HCT116 (cell line): ENCODE measurements around the gene PCAT6. TPM values are rescaled to one million over a fixed set of nuclear protein-coding genes. Genes with fewer than 3 reads are reported as not detected.

ENCODE experiments used
- ATAC-seq: fragments of 200-7000 bp; cut with Tn5 transposase; 2 replicates; pipeline ENCODE4 v1.9.1; 2020; ENCODE audit warnings: mild to moderate bottlenecking, moderate library complexity
- BruUV-seq: library from RNA; stranded (reverse); fragments of 400-500 nt; replicated peaks from 2 replicates; lab custom pipeline; 2021; lab: Mats Ljungman, UMichigan
- CTCF ChIA-PET: fragments of 300-600 bp; sonication (Branson Sonifier 250); formaldehyde crosslinking; loops from one replicate; lab custom pipeline; 2021; ENCODE audit warnings: antibody characterized with exemption; lab: Charles Lee
- POLR2A ChIA-PET: fragments of 300-600, 350-600 bp; sonication (Branson Sonifier 250); formaldehyde crosslinking; loops from one replicate; lab custom pipeline; 2021; ENCODE audit warnings: antibody characterized with exemption; lab: Charles Lee
- RAD21 ChIA-PET, 2 experiments: fragments of 300-600 bp; sonication (Branson Sonifier 250); formaldehyde crosslinking; loops; one replicate each; lab custom pipeline; 2023; ENCODE audit warnings: low total read pairs in 2 of 2; ENCODE audit not compliant: uncharacterized antibody in 2 of 2, unreplicated experiment in 2 of 2, low non-redundant PET in 1 of 2; lab: Charles Lee
- DNase-seq: peaks from one replicate; pipeline ENCODE4 v3.0.0-alpha.2; 2010; ENCODE audit warnings: low read depth, low spot score
- H2AFZ ChIP-seq: fragments of 200-600 bp; shearing (Covaris generic), sonication (generic); 2 replicates; pipeline ENCODE4 v1.6.1; 2017; ENCODE audit warnings: low read depth, mixed run types, mixed read lengths, antibody characterized with exemption, low read length; ENCODE audit not compliant: poor library complexity, severe bottlenecking
- H3K27ac ChIP-seq: 2 replicates; pipeline ENCODE4 v1.5.1; 2012; ENCODE audit warnings: low read depth, low read length
- H3K27me3 ChIP-seq: fragments of 200-600 bp; sonication (generic); 2 replicates; pipeline ENCODE4 v1.6.1; 2016; ENCODE audit warnings: mixed run types, low read length, mixed read lengths; ENCODE audit not compliant: insufficient read depth
- H3K36me3 ChIP-seq, 2 experiments: fragments of 200-500 bp in 1 of 2; fragments of 200-600 bp in 1 of 2; sonication (Bioruptor generic) in 1 of 2; sonication (generic) in 1 of 2; 2 replicates each; pipeline versions ENCODE4 v1.5.1 to v1.6.1; 2014 to 2016; ENCODE audit warnings: low read length in 2 of 2, inconsistent platforms in 1 of 2, mixed read lengths in 1 of 2, mixed run types in 1 of 2; ENCODE audit not compliant: insufficient read depth in 2 of 2, control insufficient read depth in 1 of 2
- H3K4me1 ChIP-seq, 2 experiments: fragments of 200-600 bp in 1 of 2; sonication (generic) in 1 of 2; 2 replicates each; pipeline versions ENCODE4 v1.5.1 to v1.6.1; 2012 to 2017; ENCODE audit warnings: low read length in 2 of 2, inconsistent platforms in 1 of 2, mild to moderate bottlenecking in 1 of 2, mixed read lengths in 1 of 2, mixed run types in 1 of 2, moderate library complexity in 1 of 2; ENCODE audit not compliant: insufficient read depth in 2 of 2, control insufficient read depth in 1 of 2
- H3K4me2 ChIP-seq: fragments of 200-600 bp; sonication (generic); 2 replicates; pipeline ENCODE4 v1.6.1; 2017; ENCODE audit warnings: mixed run types, low read length, mixed read lengths
- H3K4me3 ChIP-seq, 2 experiments: fragments of 200-600 bp in 1 of 2; sonication (generic) in 1 of 2; replicated peaks in 1 of 2; 2 replicates each; pipeline ENCODE4 v1.5.1; 2011 to 2016; ENCODE audit warnings: low read length in 2 of 2, control low read depth in 1 of 2, low read depth in 1 of 2, mild to moderate bottlenecking in 1 of 2, mixed read lengths in 1 of 2, mixed run types in 1 of 2
- H3K79me2 ChIP-seq: fragments of 200-600 bp; sonication (generic); 2 replicates; pipeline ENCODE4 v1.6.1; 2017; ENCODE audit warnings: mild to moderate bottlenecking, mixed run types, low read length, moderate library complexity, mixed read lengths; ENCODE audit not compliant: insufficient read depth
- H3K9ac ChIP-seq: fragments of 200-600 bp; sonication (generic); 2 replicates; pipeline ENCODE4 v1.6.1; 2016; ENCODE audit warnings: low read length, mixed read lengths
- H3K9me2 ChIP-seq: fragments of 200-600 bp; sonication (generic), shearing (Covaris generic); 2 replicates; pipeline ENCODE4 v1.6.1; 2017; ENCODE audit warnings: mixed run types, mild to moderate bottlenecking, moderate library complexity; ENCODE audit not compliant: insufficient read depth
- H3K9me3 ChIP-seq, 2 experiments: fragments of 200-500 bp in 1 of 2; fragments of 200-600 bp in 1 of 2; sonication (Bioruptor generic) in 1 of 2; sonication (generic) in 1 of 2; 2 replicates each; pipeline ENCODE4 v1.6.1; 2014 to 2017; ENCODE audit warnings: low read length in 2 of 2, mixed read lengths in 2 of 2, inconsistent platforms in 1 of 2, low read depth in 1 of 2, mild to moderate bottlenecking in 1 of 2, mixed run types in 1 of 2, moderate library complexity in 1 of 2; ENCODE audit not compliant: control insufficient read depth in 1 of 2, insufficient read depth in 1 of 2
- H4K20me1 ChIP-seq: fragments of 200-600 bp; sonication (generic), shearing (Covaris generic); 2 replicates; pipeline ENCODE4 v1.6.1; 2017; ENCODE audit warnings: mixed run types, mild to moderate bottlenecking, moderate library complexity; ENCODE audit not compliant: insufficient read depth
- ATF3 ChIP-seq: IDR thresholded peaks from 2 replicates; pipeline ENCODE4 v1.6.1; 2012
- FOSL1 ChIP-seq: IDR thresholded peaks from 2 replicates; pipeline ENCODE4 v1.6.1; 2012; ENCODE audit warnings: low read depth
- JUND ChIP-seq: IDR thresholded peaks from 2 replicates; pipeline ENCODE4 v1.6.1; 2012
- MAX ChIP-seq: IDR thresholded peaks from 2 replicates; pipeline ENCODE4 v1.6.1; 2012
- POLR2A ChIP-seq: IDR thresholded peaks from 2 replicates; pipeline ENCODE4 v1.7.0; 2011; ENCODE audit warnings: borderline replicate concordance; ENCODE audit not compliant: insufficient read depth, insufficient read length; ENCODE audit errors: extremely low read depth
- POLR2AphosphoS5 ChIP-seq: IDR thresholded peaks from 2 replicates; pipeline ENCODE4 v1.6.1; 2011; ENCODE audit warnings: mild to moderate bottlenecking, low read depth, low read length, moderate library complexity
- RAD21 ChIP-seq: IDR thresholded peaks from 2 replicates; pipeline ENCODE4 v1.6.1; 2012; ENCODE audit warnings: low read depth, mild to moderate bottlenecking
- SIN3A ChIP-seq: IDR thresholded peaks from 2 replicates; pipeline ENCODE4 v1.6.1; 2012; ENCODE audit warnings: low read depth
- TCF7L2 ChIP-seq: IDR thresholded peaks from 2 replicates; pipeline ENCODE4 v1.7.0; 2011; ENCODE audit warnings: borderline replicate concordance, inconsistent platforms; ENCODE audit not compliant: insufficient read depth, insufficient read length; ENCODE audit errors: extremely low read depth
- YY1 ChIP-seq: IDR thresholded peaks from 2 replicates; pipeline ENCODE4 v1.6.1; 2011; ENCODE audit warnings: low read length, low read depth, moderate library complexity, mild to moderate bottlenecking; ENCODE audit not compliant: insufficient replicate concordance; ENCODE audit errors: extremely low read depth
- ZFX ChIP-seq: fragments of 450-650 bp; IDR thresholded peaks from 2 replicates; pipeline ENCODE4 v1.6.1; 2017
- intact Hi-C: fragments of 100-400 bp; cut with micrococcal nuclease; formaldehyde crosslinking; loops from 2 replicates; pipeline ENCODE4 v1.10.0; 2022
- total RNA-seq: library from RNA; stranded (reverse); gene quantifications from one replicate; pipeline ENCODE4 v1.2.1, GENCODE V29; 2021; ENCODE audit not compliant: unreplicated experiment

The PCAT6 gene
- total RNA-seq, 1 experiment from 2014 or later: 1.9 TPM

DNA sequence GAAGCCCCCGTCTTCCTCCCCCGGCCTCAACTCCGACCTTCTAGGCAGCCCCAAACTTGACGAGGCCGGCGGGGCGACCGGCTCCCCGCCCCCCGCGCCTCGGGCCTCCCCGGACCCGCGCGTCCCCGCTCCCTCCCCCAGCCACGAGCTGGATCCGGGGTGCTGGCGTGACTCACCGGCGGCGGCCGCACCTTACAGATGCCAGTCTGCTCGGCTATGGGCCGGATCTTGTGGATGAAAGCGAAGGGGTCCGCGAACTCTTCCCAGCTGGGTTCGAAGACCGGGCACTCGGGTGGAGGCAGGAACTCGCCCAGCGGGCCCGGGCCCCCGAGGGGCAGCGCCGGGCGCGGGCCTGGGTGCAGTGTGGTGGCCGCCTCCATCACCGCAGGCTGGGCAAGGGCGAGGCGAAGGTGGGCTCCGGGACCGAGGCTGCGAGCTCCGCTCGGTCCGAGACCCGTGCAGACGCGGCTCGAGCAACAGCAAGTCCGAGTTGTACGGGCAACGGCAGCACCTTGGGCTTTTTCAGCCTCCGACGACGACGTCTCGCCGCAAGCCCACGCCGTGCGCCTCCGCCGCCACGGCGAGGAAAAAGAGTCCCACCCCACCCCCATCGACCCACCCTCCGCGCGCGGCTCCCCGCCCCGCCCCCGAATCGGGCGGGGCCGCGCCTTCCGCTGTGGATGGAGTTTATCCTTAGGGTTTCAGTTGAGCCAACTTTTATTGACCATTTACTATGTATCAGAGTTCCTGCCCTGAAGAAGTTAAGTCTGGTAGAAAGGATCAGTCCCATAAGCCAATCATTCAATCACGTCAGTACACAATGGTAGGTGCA lies 2.6 kb upstream of the PCAT6 start, which contains the start of gene KDM5B:
Gene KDM5B (minus strand): TSS at position 496 of the 832 bp plus-strand sequence. CDS start 116 bp downstream, at position 380.
- peak; percentile 40 for DNase-seq
- H3K4me1 ChIP-seq: peaks cover 38 to 74% of the 10 kb centered on the region in 2 experiments
- peak within 1 kb of the TSS; percentile 71 for H3K9ac ChIP-seq
- H3K27me3 ChIP-seq: no peaks in the 10 kb centered on the region
- TF ChIP-seq SIN3A (peak; percentile 96), POLR2A (peak; percentile 59), YY1 (no peak), POLR2AphosphoS5 (peak; percentile 94), JUND (peak; percentile 28; the same call in 1 of the 2 replicates), FOSL1 (no peak), ZFX (peak; percentile 18; the same call in 1 of the 2 replicates), ATF3 (no peak), RAD21 (no peak), TCF7L2 (peak; percentile 43), MAX (peak; percentile 87)
- TF ChIP-seq, all 23 proteins: peak for 7
- H4K20me1 ChIP-seq: no peaks in the 10 kb centered on the region
- H3K9me3 ChIP-seq: no peaks in the 10 kb centered on the region
- no peaks in the 10 kb centered on the region for H3K9me2 ChIP-seq
- peak within 1 kb of the TSS; percentile 78 to 82 for H3K4me3 ChIP-seq
- intact Hi-C loops: no loop called here
- RAD21 ChIA-PET: no interaction called here
- POLR2A ChIA-PET: interaction anchor here (0.6 to 1.4 kb wide), 6 partner anchors 12 to 53 kb away, joined by 3 read pairs; no protein-coding TSS in a partner anchor
- peak within 1 kb of the TSS; percentile 91 for H3K4me2 ChIP-seq
- peak; percentile 33 for ATAC-seq
- no peaks in the 10 kb centered on the region for H3K36me3 ChIP-seq
- H3K27ac ChIP-seq: peak within 1 kb of the TSS; percentile 75; the same call in 1 of the 2 replicates
- CTCF ChIA-PET: no interaction called here
- peak within 1 kb of the TSS; percentile 97 for H2AFZ ChIP-seq
- H3K79me2 ChIP-seq: peaks cover 31% of the 10 kb centered on the region
- BruUV-seq: no TSS peak
